Measurements from ENCODE around the gene MAPRE3. TPM values are rescaled to one million over a fixed set of nuclear protein-coding genes. Genes with fewer than 3 reads are reported as not detected.

MAPRE3 gene
- polyA plus RNA-seq, 4 donors: 11.2 to 16.6 (median 13.6) TPM

DNA sequence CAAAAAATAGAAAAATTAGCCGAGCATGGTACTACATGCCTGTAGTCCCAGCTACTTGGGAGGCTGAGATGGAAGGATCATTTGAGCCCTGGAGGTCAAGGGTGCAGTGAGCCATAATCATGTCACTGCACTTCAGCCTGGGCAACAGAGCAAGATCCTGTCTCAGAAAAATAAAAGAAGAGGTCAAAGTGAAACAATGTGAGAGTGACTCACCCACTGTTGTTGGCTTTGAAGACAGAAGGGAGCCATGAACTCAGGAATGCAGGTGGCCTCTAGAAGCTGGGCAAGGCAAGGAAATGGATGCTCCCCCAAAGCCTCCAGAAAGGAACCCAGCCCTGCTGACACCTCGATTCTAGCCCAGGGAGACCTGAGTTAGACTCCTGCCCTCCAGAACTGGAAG, 58.6 kb downstream of the MAPRE3 start:
- DNase-seq (ENCODE audit: low read depth in 4 of 4, low spot score in 2 of 4): no peak

GRCh38 chr2:27032495-27033252, 62.2 kb downstream of the MAPRE3 start, which contains the start of gene TMEM214:
Gene TMEM214 (plus strand): TSS chr2:27032965. CDS start chr2:27033016, 51 bp downstream.
- DNase-seq (ENCODE audit: low read depth in 4 of 4, low spot score in 2 of 4): peak in 2 of 4 donors; percentile 67 to 71

DNA sequence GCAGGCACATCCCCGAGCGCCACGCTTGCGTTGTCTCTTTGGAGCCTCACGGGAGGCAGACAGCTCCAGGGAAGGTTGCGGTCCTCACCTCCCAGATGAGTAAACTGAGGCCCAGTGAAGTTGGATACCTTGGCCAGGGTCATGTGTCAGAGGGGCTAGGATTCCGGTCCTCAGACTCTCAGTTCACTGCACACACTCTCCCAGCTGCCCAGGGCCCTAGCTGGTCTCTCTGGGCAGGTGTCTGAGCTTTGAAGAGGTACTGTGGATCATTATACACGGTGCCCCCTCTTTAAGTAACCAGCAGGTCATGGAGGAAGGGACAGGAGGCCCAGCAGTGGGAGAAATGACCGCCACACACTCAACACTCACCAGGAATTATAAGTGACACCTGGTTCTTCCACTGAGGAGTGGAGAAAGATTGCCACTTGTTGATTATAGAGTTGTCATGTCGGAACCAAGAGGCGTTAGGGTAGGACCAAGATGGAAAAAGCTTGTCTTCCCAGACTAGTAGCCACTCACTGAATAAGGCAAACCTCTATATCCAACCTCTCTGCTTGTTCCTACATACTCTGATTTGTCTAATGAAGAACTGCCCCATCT, 62.9 kb downstream of the MAPRE3 start:
- DNase-seq (ENCODE audit: low read depth in 4 of 4, low spot score in 2 of 4): no peak

- DNase-seq (ENCODE audit: low read depth in 4 of 4, low spot score in 2 of 4): no peak
Measured at GRCh38 chr2:27038012-27038411, 67.6 kb downstream of the MAPRE3 start.

GRCh38 chr2:27038631-27039339, 68.3 kb downstream of the MAPRE3 start:
- DNase-seq (ENCODE audit: low read depth in 4 of 4, low spot score in 2 of 4): no peak

- no peak for DNase-seq (ENCODE audit: low read depth in 4 of 4, low spot score in 2 of 4)
Measured at GRCh38 chr2:27039426-27039825, 69.0 kb downstream of the MAPRE3 start.

DNA sequence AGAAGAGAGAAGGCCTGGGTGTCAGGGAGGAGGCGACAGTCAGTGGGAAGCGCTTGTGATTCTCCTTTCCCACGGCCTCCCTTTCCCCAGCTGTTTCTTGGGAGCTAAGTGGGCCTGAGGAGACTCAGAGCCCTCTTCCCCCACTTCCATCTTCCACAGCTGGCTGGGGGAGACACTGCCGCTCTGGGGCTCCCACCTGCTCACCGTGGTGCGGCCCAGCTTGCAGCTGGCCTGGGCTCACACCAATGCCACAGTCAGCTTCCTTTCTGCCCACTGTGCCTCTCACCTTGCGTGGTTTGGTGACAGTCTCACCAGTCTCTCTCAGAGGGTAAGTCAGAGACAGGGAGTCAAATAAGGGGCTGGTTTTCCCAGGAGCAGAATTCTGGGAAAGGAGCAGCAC, 69.4 kb downstream of the MAPRE3 start:
- no peak for DNase-seq (ENCODE audit: low read depth in 4 of 4, low spot score in 2 of 4)

DNA sequence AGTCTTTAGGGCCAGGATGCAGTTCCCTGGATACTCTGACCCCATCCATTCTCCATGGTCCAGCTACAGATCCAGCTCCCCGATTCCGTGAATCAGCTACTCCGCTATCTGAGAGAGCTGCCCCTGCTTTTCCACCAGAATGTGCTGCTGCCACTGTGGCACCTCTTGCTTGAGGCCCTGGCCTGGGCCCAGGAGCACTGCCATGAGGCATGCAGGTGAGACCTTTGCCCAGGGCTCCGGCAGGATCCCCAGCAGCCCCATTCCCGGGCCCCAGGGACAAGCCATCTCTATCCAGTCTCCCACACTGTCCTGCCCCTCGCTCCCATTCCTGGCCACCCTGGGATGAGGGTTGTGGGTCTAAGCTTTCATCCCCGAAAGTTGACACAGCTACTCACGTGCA, 69.8 kb downstream of the MAPRE3 start:
- no peak for DNase-seq (ENCODE audit: low read depth in 4 of 4, low spot score in 2 of 4)

DNA sequence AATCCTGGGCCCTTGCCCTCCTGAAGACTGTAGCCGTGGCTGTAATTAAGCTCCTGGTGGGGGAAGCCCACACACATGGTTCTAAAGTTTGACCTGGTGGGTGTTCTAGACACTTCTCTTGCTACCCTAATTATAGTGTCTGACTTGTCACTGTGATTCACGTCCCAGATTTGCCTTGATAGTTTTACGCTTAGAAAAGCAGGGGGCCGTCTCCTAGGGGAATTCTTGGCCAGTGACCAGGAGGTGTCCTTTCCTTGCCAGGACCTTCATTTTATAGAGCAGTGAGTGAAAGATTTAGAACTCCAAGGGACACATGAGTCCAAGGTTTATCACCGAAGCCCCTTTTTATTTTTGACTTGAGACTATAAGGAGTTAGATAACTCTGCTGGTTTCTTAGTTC, 71.3 kb downstream of the MAPRE3 start:
- DNase-seq (ENCODE audit: low read depth in 4 of 4, low spot score in 2 of 4): peak in 3 of 4 donors; percentile 52 to 71 (median 59)

DNA sequence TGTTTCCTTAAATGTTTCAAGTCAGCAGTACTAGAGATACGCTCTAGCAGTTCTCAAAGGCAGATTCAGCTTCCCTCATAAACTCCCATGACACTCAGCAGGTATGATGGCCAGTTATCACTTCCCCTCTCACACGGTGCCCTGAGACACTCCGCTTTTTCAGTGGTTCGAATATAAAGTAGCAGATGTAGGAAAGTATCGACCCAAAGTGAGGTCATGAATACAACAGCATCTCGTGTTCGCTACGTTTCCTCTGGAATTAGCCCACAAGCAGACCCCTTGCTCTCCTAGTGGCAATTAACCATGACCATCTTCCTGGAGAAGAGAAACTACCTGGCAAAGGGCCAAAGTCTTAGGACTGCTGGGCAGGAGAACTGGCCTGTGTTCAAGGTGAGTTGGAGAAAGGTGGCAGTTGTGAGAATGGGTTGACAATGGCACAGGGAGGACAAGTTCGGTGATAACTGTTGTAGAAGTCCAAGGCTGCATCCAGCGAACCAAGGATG, 71.8 kb downstream of the MAPRE3 start:
- peak in 1 of 4 donors; percentile 8 for DNase-seq (ENCODE audit: low read depth in 4 of 4, low spot score in 2 of 4)

DNA sequence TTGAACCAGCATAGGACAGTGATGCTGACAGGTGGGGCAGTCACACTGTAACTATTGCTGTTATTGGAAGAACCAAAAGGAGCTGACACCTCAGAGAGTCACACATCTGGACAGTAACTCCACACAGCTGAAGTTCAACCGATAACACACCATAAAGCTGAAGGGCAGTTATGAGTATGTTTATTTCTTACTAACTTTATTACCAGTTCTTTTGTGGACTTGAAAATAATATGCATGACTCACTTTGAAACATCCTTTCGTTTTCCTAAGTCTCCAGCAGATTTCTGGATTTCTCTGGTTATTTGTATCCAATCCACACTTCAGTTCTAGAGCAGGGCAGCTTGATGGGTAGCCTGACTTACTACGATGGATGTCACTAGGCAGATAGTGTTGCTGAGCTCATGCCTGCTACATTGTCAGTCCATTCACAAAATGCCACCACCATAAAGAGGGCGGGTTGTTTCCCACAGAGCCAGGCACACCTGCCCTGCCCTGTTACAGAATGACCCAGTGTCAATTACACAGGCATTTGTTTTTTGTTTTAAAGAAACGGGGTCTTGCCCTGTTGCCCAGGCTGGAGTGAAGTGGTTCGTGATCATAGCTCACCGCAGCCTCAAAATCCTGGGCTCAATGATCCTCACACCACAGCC, 72.7 kb downstream of the MAPRE3 start:
- no peak for DNase-seq (ENCODE audit: low read depth in 4 of 4, low spot score in 2 of 4)

GRCh38 chr2:27049422-27050280, 79.2 kb downstream of the MAPRE3 start:
- no peak for DNase-seq (ENCODE audit: low read depth in 4 of 4, low spot score in 2 of 4)

GRCh38 chr2:27050281-27050995, 80.0 kb downstream of the MAPRE3 start:
- peak in 3 of 4 donors; percentile 90 to 94 (median 91) for DNase-seq (ENCODE audit: low read depth in 4 of 4, low spot score in 2 of 4)

DNA sequence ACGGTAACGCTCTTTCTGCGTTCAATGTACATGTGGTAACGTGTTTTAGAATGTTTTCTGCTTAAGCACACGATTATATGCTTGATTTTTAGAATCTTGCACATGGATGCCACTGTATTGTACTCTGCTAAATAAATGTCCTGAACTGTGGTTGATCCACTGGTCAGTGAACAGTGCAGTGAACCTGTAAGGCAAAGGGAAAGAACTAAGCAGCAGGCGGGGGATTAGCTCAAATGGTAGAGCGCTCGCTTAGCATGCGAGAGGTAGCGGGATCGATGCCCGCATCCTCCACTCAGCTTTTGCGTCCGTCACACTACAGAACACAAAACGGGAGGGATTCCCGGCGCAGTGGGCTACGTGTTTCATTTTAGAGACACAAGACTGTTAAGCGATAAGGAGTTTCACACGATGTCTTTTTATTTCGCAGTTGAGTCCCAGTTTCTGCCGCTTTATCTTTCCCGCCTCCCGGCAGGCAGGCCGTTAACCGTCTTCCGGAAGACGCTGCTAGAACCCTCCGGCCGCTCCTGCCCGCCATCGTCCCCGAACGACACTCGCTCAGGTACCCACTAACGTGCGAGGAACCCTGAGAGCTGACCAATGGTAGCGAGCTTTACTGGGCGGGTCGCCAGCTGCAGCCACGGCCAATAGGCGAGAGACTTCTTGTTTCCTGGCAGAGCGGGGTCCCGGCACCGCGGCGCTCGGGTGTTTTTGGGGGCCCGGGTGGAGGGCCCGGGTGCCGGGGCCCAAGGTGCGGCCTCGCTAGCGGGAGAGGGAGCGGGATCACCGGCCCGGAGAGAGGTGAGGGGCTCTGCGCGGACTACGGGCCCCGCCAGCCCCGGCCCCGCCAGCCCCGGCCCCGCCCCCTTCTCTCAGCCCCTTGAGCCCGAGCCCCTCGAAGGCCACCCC, 80.8 kb downstream of the MAPRE3 start, which contains the start of gene AGBL5:
Gene AGBL5 (plus strand): TSS at position 673 of the 906 bp plus-strand sequence. CDS start 1,291 bp downstream, outside the sequence.
- DNase-seq (ENCODE audit: low read depth in 4 of 4, low spot score in 2 of 4): peak; percentile 86 to 97 (median 90)

DNA sequence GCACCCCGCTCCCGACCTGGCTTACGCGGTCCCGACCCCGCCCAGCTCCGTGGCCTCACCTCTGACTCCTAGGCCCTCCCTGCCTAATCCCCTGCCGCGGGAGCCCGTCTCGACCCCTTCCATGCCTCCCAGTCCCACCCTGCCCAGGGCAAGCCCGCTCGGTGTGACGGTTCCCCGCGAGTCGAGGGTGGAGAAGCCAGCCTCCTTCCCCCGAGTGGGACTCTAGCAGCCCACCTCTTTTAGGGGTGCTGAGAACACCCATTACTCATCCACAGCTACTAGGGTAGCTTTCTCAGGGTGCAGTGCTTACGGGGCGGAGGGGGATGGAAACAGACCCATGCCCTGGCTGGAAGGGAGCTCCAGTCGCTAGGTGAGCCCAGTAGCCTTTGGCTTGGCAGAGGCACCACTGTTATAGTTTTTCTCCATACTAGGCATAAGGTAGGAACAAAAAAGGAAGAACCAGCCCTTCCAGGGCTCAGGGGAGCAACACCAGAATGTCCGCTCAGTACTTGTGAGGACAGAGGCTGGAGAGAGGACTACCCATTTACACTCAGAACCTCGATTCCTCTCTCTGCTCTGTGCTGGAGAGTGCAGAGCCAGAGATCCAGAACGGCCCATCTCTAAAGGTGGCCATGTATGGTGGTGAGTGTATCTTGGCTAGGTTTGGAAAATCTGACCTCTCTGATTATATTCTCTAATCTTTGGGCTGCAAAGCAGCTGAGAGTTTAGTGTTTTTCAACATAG, 81.6 kb downstream of the MAPRE3 start:
- DNase-seq (ENCODE audit: low read depth in 4 of 4, low spot score in 2 of 4): no peak

- DNase-seq (ENCODE audit: low read depth in 4 of 4, low spot score in 2 of 4): no peak
Measured at GRCh38 chr2:27053321-27053720, 82.9 kb downstream of the MAPRE3 start.

DNA sequence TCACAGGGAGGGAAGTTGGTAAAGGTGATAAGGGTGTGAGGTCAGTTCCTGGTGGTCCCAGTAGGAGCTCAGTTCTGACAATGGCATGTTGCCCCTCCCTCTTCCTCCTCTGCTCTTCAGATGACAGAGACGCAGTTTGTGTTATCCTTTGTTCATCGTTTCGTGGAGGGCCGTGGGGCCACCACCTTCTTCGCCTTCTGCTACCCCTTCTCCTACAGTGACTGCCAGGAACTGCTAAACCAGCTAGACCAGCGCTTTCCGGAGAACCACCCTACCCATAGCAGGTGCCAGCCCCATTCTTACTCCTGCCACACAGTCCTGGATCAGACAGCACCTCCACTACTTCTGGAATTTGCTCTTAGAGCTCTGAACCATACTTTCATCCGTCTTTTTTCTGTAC, 83.3 kb downstream of the MAPRE3 start:
- DNase-seq (ENCODE audit: low read depth in 4 of 4, low spot score in 2 of 4): no peak
